ENCODE data around the gene NPC1. TPM values are rescaled to one million over a fixed set of nuclear protein-coding genes. Genes with fewer than 3 reads are reported as not detected.

Gene NPC1
- total and polyA plus RNA-seq, 2 donors (not counting 3 experiments of a cell fraction or from before 2014, with no cell fraction given): 40.6 to 45.2 TPM

DNA sequence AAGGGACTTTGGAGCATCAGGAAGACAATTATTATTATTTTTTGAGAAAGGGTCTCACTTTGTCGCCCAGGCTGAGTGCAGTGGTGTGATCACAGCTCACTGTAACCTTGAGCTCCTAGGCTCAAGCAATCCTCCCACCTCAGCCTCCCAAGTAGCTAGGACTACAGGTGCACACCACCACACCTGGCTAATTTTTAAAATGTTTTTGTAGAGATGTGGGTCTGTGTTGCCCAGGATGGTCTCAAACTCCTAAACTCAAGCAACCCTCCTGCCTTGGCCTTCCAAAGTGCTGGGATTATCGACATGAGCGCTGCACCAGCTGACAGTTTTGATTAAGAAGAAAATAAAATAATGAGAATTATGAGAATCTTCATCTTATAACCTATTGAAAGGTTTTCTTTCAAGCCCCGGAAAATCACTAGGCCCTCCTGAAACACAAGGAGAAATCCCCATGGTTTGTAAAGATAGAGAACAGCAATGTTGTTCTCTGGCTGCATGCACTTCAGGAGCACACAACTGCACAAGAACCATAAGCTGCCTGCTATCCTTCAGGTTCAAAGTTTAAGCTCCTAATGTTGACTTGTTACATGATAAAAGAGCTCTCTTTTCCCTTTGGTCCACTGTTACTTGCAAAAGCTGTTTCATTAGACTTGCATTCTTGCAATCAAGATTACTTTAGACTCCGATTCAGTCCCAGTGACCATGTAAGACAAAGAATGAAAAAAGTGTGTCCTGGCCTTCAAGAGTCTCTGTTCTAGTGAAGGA is 16.8 kb downstream of the NPC1 start:
- BruUV-seq (replicated peaks): no TSS peak
- CTCF ChIA-PET: interaction anchor here (0.8 to 1.2 kb wide), 3 partner anchors 16 to 134 kb away, joined by 3 to 4 read pairs (median 4); partner anchors contain the start of gene NPC1

More for the DNA sequence above, 16.8 kb downstream of the NPC1 start:
- no peaks in the 10 kb centered on the region for H3K9me3 ChIP-seq (replicated peaks; ENCODE audit: control insufficient read depth, insufficient read depth, low read length)
- peaks cover 7% of the 10 kb centered on the region for H3K4me1 ChIP-seq (ENCODE audit: control insufficient read depth, extremely low read depth, insufficient read depth, low read length)
- FAIRE-seq: no peak
- no peak overlapping the region for H3K4me2 ChIP-seq (ENCODE audit: insufficient read depth, low read length)
- POLR2A ChIA-PET: no interaction called here
- H4K20me1 ChIP-seq (replicated peaks; ENCODE audit: control insufficient read depth, extremely low read depth, insufficient read depth, low read length): no peaks in the 10 kb centered on the region
- no peak overlapping the region for H2AFZ ChIP-seq (ENCODE audit: low read depth, low read length)
- H3K9ac ChIP-seq (replicated peaks; ENCODE audit: extremely low read depth, insufficient read depth, low read length): no peak overlapping the region
- no peak for DNase-seq (ENCODE audit: low read depth, low spot score)
- H3K27me3 ChIP-seq (ENCODE audit: control insufficient read depth in 2 of 2, insufficient read depth in 2 of 2, low read length in 2 of 2): no peaks in the 10 kb centered on the region
- intact Hi-C loops (cut with micrococcal nuclease): no loop called here
- H3K79me2 ChIP-seq (ENCODE audit: control insufficient read depth, insufficient read depth, low read length): peaks cover 14% of the 10 kb centered on the region
- dilution Hi-C loops (cut with MboI; ENCODE audit: extremely low pct_ligation_motif_present, low sequenced_read_pairs): no loop called here
- no peak overlapping the region for H3K27ac ChIP-seq (ENCODE audit: insufficient read depth, low read depth, low read length)
- no peak overlapping the region for H3K4me3 ChIP-seq (replicated peaks in 1 of 3; ENCODE audit: insufficient read depth in 1 of 3, low read depth in 1 of 3, low read length in 3 of 3)
- H3K36me3 ChIP-seq (ENCODE audit: control insufficient read depth in 2 of 2, extremely low read depth in 1 of 2, insufficient read depth in 2 of 2, low read length in 2 of 2): peaks cover 0 to 9% of the 10 kb centered on the region in 2 experiments
- H3K9me1 ChIP-seq (replicated peaks; ENCODE audit: control insufficient read depth, extremely low read depth, insufficient read depth, low read length): no peaks in the 10 kb centered on the region
- TF ChIP-seq JUN (IDR thresholded peaks at IDR 0.05; ENCODE audit: borderline replicate concordance, insufficient read depth, insufficient read length, low read depth) (no peak), GATA2 (IDR thresholded peaks at IDR 0.05; ENCODE audit: insufficient read depth, insufficient read length, low read depth, low read length) (no peak), MYC (IDR thresholded peaks at IDR 0.05; ENCODE audit: low read depth, low read length) (no peak), EZH2 (IDR thresholded peaks at IDR 0.05; ENCODE audit: borderline replicate concordance, low read depth, low read length, severe bottlenecking) (no peak), POLR2AphosphoS5 (IDR thresholded peaks at IDR 0.05; ENCODE audit: insufficient read depth, low read depth, low read length) (no peak), POLR2A (IDR thresholded peaks at IDR 0.05; ENCODE audit: low read depth, low read length) (no peak), FOS (IDR thresholded peaks at IDR 0.05; ENCODE audit: borderline replicate concordance, insufficient read depth, low read length) (no peak)
- TF ChIP-seq, protein P1, sequence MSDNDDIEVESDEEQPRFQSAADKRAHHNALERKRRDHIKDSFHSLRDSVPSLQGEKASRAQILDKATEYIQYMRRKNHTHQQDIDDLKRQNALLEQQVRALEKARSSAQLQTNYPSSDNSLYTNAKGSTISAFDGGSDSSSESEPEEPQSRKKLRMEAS (IDR thresholded peaks at IDR 0.05; ENCODE audit: insufficient read depth, insufficient read length): no peak
- TF ChIP-seq, protein P2, sequence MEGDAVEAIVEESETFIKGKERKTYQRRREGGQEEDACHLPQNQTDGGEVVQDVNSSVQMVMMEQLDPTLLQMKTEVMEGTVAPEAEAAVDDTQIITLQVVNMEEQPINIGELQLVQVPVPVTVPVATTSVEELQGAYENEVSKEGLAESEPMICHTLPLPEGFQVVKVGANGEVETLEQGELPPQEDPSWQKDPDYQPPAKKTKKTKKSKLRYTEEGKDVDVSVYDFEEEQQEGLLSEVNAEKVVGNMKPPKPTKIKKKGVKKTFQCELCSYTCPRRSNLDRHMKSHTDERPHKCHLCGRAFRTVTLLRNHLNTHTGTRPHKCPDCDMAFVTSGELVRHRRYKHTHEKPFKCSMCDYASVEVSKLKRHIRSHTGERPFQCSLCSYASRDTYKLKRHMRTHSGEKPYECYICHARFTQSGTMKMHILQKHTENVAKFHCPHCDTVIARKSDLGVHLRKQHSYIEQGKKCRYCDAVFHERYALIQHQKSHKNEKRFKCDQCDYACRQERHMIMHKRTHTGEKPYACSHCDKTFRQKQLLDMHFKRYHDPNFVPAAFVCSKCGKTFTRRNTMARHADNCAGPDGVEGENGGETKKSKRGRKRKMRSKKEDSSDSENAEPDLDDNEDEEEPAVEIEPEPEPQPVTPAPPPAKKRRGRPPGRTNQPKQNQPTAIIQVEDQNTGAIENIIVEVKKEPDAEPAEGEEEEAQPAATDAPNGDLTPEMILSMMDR (IDR thresholded peaks at IDR 0.05; ENCODE audit: extremely low read depth in 1 of 2, insufficient read depth in 1 of 2, low read depth in 1 of 2, low read length in 2 of 2): no peak

Measured in endothelial cell of umbilical vein (primary cell).